HepG2 (cell line): ENCODE results near the gene BBC3. TPM values are rescaled to one million over a fixed set of nuclear protein-coding genes. Genes with fewer than 3 reads are reported as not detected.

ENCODE experiments used
- MAZ ChIP-seq, 2 experiments: sonication (generic) in 1 of 2; formaldehyde crosslinking in 1 of 2; IDR thresholded peaks; 2 replicates each; pipeline versions ENCODE4 v1.5.0 to v1.6.1; 2012 to 2020; ENCODE audit warnings: low read depth in 2 of 2, mild to moderate bottlenecking in 2 of 2, borderline replicate concordance in 1 of 2, improper control_type of control experiment in 1 of 2, low read length in 1 of 2, missing genetic modification reagents in 1 of 2, moderate library complexity in 1 of 2
- NAIF1 ChIP-seq: sonication (generic); formaldehyde crosslinking; IDR thresholded peaks from 2 replicates; pipeline ENCODE4 v1.5.0; 2020; ENCODE audit warnings: mild to moderate bottlenecking, missing genetic modification reagents, borderline replicate concordance
- RFXANK ChIP-seq: IDR thresholded peaks from 2 replicates; pipeline ENCODE4 v1.6.1; 2016
- RNF2 ChIP-seq: fragments of 450-650 bp; conservative IDR thresholded peaks from 2 replicates; pipeline ENCODE4 v1.6.1; 2016; ENCODE audit warnings: low read depth
- SALL1 ChIP-seq: sonication (generic); formaldehyde crosslinking; IDR thresholded peaks from 2 replicates; pipeline ENCODE4 v1.8.0; 2022; ENCODE audit warnings: mild to moderate bottlenecking, missing genetic modification reagents
- SMAD9 ChIP-seq: sonication (generic); formaldehyde crosslinking; IDR thresholded peaks from 2 replicates; pipeline ENCODE4 v1.5.1; 2020; ENCODE audit warnings: mild to moderate bottlenecking, missing genetic modification reagents
- U2AF1 ChIP-seq: fragments of 200-400 bp; formaldehyde crosslinking; optimal IDR thresholded peaks from 2 replicates; pipeline ENCODE3; 2017; ENCODE audit warnings: mild to moderate bottlenecking, low read depth, low read length
- ZFP37 ChIP-seq: sonication (generic); formaldehyde crosslinking; IDR thresholded peaks from 2 replicates; pipeline ENCODE4 v1.4.0; 2020; ENCODE audit warnings: missing genetic modification reagents, borderline replicate concordance
- ZNF264 ChIP-seq: sonication (generic); formaldehyde crosslinking; IDR thresholded peaks from 2 replicates; pipeline ENCODE4 v1.4.0; 2020; ENCODE audit warnings: missing genetic modification reagents
- ZNF33A ChIP-seq: sonication (generic); formaldehyde crosslinking; IDR thresholded peaks from 2 replicates; pipeline ENCODE4 v1.5.1; 2020; ENCODE audit warnings: missing genetic modification reagents, mild to moderate bottlenecking, moderate library complexity, borderline replicate concordance
- ZNF383 ChIP-seq: sonication (generic); formaldehyde crosslinking; IDR thresholded peaks from 2 replicates; pipeline ENCODE4 v1.4.0; 2020; ENCODE audit warnings: missing genetic modification reagents, mild to moderate bottlenecking, borderline replicate concordance
- ZNF710 ChIP-seq: sonication (generic); formaldehyde crosslinking; IDR thresholded peaks from 2 replicates; pipeline ENCODE4 v1.5.0; 2020; ENCODE audit warnings: mild to moderate bottlenecking, missing genetic modification reagents, borderline replicate concordance
- ZNF780A ChIP-seq: sonication (generic); formaldehyde crosslinking; IDR thresholded peaks from 2 replicates; pipeline ENCODE4 v1.8.0; 2022; ENCODE audit warnings: mild to moderate bottlenecking, missing genetic modification reagents, moderate library complexity
- polyA plus RNA-seq, 8 experiments: library from polyadenylated mRNA; depleted of rRNA in 3 of 8; stranded (reverse) in 7 of 8; unstranded in 1 of 8; fragments of >200 nt; fragmentation: Illumina TruSeq in 4 of 8; extraction: Trizol in 4 of 8; gene quantifications; 2 replicates each; pipeline versions ENCODE4 v1.2.1 to v1.2.3, GENCODE V29; 2011 to 2016; ENCODE audit warnings: low read depth in 4 of 8, missing spikeins in 1 of 8, mixed read lengths in 1 of 8; ENCODE audit not compliant: insufficient read depth in 1 of 8
- total RNA-seq, 5 experiments: library from RNA; depleted of rRNA; stranded (reverse); fragments of >200 nt; fragmentation: Illumina TruSeq; extraction: Trizol; gene quantifications; 2 replicates each; pipeline ENCODE4 v1.2.3, GENCODE V29; 2016; ENCODE audit warnings: low read depth in 1 of 5
- TF ChIP-seq, protein P1 (sequence below): sonication (generic); formaldehyde crosslinking; IDR thresholded peaks from 2 replicates; pipeline ENCODE4 v1.8.1; 2022; ENCODE audit warnings: low read depth, mild to moderate bottlenecking, missing genetic modification reagents
- TF ChIP-seq, protein P2 (sequence below): sonication (generic); formaldehyde crosslinking; IDR thresholded peaks from 2 replicates; pipeline ENCODE4 v1.4.0; 2020; ENCODE audit warnings: missing genetic modification reagents
- TF ChIP-seq, protein P3 (sequence below), 2 experiments: sonication (generic) in 1 of 2; formaldehyde crosslinking in 1 of 2; IDR thresholded peaks; 2 replicates each; pipeline versions ENCODE4 v1.5.1 to v1.6.1; 2011 to 2020; ENCODE audit warnings: borderline replicate concordance in 1 of 2, low read depth in 1 of 2, low read length in 1 of 2, mild to moderate bottlenecking in 1 of 2, missing genetic modification reagents in 1 of 2, moderate library complexity in 1 of 2

The BBC3 gene
- total and polyA plus RNA-seq, 2 of the 13 experiments (the other 11 are each of a cell fraction or from before 2014, with no cell fraction given): 6.1 to 8.8 TPM

GRCh38 chr19:47231215-47232054, 436 bp upstream of the BBC3 start (continued):
- TF ChIP-seq ZNF383 (CRISPR knock-in tag): no peak
- no peak for TF ChIP-seq U2AF1
- TF ChIP-seq SALL1 (CRISPR knock-in tag): peak; percentile 92
- no peak for TF ChIP-seq ZNF33A (CRISPR knock-in tag)
- TF ChIP-seq, protein P1, sequence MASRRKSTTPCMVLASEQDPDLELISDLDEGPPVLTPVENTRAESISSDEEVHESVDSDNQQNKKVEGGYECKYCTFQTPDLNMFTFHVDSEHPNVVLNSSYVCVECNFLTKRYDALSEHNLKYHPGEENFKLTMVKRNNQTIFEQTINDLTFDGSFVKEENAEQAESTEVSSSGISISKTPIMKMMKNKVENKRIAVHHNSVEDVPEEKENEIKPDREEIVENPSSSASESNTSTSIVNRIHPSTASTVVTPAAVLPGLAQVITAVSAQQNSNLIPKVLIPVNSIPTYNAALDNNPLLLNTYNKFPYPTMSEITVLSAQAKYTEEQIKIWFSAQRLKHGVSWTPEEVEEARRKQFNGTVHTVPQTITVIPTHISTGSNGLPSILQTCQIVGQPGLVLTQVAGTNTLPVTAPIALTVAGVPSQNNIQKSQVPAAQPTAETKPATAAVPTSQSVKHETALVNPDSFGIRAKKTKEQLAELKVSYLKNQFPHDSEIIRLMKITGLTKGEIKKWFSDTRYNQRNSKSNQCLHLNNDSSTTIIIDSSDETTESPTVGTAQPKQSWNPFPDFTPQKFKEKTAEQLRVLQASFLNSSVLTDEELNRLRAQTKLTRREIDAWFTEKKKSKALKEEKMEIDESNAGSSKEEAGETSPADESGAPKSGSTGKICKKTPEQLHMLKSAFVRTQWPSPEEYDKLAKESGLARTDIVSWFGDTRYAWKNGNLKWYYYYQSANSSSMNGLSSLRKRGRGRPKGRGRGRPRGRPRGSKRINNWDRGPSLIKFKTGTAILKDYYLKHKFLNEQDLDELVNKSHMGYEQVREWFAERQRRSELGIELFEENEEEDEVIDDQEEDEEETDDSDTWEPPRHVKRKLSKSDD (CRISPR knock-in tag): peak; percentile 40; the same call in 1 of the 2 replicates
- TF ChIP-seq ZNF710 (CRISPR knock-in tag): peak; percentile 90; the same call in 1 of the 2 replicates
- no peak for TF ChIP-seq SMAD9
- TF ChIP-seq, protein P2, sequence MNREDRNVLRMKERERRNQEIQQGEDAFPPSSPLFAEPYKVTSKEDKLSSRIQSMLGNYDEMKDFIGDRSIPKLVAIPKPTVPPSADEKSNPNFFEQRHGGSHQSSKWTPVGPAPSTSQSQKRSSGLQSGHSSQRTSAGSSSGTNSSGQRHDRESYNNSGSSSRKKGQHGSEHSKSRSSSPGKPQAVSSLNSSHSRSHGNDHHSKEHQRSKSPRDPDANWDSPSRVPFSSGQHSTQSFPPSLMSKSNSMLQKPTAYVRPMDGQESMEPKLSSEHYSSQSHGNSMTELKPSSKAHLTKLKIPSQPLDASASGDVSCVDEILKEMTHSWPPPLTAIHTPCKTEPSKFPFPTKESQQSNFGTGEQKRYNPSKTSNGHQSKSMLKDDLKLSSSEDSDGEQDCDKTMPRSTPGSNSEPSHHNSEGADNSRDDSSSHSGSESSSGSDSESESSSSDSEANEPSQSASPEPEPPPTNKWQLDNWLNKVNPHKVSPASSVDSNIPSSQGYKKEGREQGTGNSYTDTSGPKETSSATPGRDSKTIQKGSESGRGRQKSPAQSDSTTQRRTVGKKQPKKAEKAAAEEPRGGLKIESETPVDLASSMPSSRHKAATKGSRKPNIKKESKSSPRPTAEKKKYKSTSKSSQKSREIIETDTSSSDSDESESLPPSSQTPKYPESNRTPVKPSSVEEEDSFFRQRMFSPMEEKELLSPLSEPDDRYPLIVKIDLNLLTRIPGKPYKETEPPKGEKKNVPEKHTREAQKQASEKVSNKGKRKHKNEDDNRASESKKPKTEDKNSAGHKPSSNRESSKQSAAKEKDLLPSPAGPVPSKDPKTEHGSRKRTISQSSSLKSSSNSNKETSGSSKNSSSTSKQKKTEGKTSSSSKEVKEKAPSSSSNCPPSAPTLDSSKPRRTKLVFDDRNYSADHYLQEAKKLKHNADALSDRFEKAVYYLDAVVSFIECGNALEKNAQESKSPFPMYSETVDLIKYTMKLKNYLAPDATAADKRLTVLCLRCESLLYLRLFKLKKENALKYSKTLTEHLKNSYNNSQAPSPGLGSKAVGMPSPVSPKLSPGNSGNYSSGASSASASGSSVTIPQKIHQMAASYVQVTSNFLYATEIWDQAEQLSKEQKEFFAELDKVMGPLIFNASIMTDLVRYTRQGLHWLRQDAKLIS: no peak
- 0 out of 2 replicates have a peak, but pooled peaks have one; percentile 46 for TF ChIP-seq ZNF264 (CRISPR knock-in tag)
- peak; percentile 55; the same call in 1 of the 2 replicates for TF ChIP-seq ZNF780A (CRISPR knock-in tag)
- TF ChIP-seq, protein P3, sequence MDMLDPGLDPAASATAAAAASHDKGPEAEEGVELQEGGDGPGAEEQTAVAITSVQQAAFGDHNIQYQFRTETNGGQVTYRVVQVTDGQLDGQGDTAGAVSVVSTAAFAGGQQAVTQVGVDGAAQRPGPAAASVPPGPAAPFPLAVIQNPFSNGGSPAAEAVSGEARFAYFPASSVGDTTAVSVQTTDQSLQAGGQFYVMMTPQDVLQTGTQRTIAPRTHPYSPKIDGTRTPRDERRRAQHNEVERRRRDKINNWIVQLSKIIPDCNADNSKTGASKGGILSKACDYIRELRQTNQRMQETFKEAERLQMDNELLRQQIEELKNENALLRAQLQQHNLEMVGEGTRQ (IDR thresholded peaks at IDR 0.05; ENCODE audit: low read depth, low read length): peak; percentile 92
- TF ChIP-seq, protein P3 (CRISPR knock-in tag; IDR thresholded peaks at IDR 0.05; ENCODE audit: borderline replicate concordance): peak; percentile 92
- no peak for TF ChIP-seq NAIF1 (CRISPR knock-in tag)
- no peak for TF ChIP-seq ZFP37 (CRISPR knock-in tag)
- peak; percentile 48; the same call in 1 of the 2 replicates for TF ChIP-seq RFXANK
- TF ChIP-seq MAZ (IDR thresholded peaks at IDR 0.05; ENCODE audit: borderline replicate concordance, low read depth, low read length): peak; percentile 86
- peak; percentile 89 for TF ChIP-seq MAZ (CRISPR knock-in tag; IDR thresholded peaks at IDR 0.05; ENCODE audit: low read depth)
- no peak for TF ChIP-seq RNF2
